HG02642 (cell line): ENCODE data around the gene ANXA2R.
"Not testable (repeated sequence)": the region's sequence is repeated elsewhere in the genome, so short reads cannot be mapped to it uniquely, and the experiment has no call there.

Source experiments
- ATAC-seq: cut with Tn5 transposase; IDR thresholded peaks from one replicate; pipeline ENCODE4 v1.9.1; 2021; ENCODE audit warnings: mild to moderate bottlenecking; ENCODE audit not compliant: unreplicated experiment, poor library complexity

The ANXA2R gene, protein sequence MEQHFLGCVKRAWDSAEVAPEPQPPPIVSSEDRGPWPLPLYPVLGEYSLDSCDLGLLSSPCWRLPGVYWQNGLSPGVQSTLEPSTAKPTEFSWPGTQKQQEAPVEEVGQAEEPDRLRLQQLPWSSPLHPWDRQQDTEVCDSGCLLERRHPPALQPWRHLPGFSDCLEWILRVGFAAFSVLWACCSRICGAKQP

DNA sequence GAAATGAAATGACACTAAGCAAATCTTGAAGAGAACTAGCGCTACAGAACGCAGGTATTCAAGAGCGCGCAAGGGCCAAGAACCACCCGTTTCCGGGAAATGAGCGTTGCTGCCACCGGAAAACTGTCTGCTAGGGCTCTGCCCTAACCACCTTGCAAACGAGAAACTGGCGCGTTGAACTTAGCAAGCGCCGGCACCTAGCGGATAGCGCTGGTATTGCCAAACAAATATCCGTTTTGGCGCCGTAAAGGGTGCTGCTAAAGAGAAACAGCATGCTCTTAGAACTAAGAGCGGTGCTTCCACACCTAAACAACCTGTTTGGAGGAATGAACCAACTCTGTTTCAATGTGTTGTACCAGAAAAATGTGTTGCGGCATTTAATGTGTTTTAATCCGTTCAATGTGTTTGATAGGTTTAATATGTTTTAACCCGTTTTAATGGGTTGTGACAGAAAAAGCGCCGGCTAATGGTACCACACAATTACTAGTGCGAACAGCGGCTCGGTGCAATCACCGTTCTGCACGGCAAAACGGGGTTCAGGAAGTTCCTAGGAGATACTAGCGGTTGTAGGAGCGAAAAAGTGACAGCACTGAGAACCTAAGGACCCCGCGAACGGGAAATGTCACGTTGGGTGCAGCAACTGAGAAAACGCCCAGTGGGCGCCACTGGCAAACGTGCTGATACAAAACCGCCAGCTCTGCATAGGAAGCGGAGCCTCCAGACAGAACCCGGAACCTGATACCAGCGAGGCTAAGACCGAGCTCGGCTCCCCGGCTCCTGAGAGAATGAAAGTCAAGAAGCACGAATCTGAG lies at the start of gene ANXA2R:
TSS of gene ANXA2R (minus strand) at position 33 of the 812 bp plus-strand sequence. CDS start 273 bp downstream, outside the sequence.
- peak; percentile 51 for ATAC-seq

DNA sequence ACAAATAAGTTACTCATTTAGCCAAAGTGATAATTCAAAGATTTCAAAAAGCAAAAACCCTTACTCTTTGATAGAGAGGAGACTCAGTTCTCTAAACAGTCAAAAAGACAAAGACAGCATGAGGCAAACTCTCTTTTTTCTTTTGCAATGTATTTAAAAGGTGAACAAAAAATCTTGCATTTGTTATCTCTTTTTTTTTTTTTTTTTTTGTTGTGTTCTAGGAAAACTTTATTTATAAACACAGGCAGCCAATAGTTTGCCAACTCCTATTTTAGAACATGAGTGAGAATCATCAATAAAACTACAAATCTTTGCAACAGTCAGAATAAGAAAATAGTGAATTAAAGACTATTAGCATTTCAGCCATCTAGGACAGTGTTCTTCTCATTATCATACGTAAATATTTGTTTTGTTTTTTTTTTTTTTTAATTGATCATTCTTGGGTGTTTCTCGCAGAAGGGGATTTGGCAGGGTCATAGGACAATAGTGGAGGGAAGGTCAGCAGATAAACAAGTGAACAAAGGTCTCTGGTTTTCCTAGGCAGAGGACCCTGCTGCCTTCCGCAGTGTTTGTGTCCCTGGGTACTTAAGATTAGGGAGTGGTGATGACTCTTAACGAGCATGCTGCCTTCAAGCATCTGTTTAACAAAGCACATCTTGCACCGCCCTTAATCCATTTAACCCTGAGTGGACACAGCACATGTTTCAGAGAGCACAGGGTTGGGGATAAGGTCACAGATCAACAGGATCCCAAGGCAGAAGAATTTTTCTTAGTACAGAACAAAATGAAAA lies 46.2 kb upstream of the ANXA2R start:
- not testable (repeated sequence) for ATAC-seq

DNA sequence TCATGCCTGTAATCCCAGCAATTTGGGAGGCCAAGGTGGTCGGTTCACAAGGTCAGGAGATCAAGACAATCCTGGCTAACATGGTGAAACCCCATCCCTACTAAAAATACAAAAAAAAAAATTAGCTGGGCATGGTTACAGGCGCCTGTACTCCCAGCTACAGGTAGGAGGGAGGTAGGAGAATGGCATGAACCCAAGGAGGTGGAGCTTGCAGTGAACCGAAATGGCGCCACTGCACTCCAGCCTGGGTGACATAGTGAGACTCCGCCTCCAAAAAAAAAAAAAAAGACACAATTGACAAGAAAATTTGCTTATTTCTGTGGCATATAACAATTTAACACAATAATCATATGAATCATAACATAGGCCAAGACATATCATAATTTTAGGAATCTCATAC lies 45.3 kb upstream of the ANXA2R start:
- ATAC-seq = no peak

DNA sequence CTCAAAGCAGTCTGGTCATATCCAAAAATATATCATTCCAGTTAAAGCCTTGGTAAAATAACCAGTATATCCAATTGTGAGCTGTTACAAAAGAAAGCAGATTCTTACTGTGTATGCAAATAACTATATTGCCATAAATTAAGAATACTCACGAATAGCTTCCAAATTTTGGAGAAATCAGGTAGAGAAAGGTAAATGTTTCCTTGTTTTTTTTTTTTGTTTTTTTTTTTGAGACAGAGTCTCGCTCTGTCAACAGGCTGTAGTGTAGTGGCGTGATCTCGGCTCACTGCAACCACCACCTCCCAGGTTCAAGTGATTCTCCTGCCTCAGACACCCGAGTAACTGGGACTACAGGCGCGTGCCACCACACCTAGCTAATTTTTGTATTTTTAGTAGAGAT lies 44.3 kb upstream of the ANXA2R start:
- not testable (repeated sequence) for ATAC-seq

DNA sequence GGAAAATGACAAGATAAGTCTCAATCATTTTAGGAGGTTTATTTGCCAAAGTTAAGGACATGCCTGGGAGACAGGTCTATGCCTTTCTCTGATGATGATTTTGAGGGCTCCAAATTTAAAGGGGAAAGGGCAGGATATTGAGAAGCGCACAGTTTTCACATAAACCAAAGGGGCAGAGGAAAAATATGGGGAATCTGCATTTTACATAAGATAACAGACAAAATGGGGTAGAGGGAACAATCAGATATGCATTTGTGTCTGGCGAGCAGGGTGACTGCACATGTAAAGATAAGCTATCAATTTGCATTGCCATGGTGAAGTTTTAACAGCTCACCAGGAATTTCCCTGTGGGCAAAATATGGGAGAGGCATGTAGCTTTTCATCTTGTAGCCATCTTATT lies 41.2 kb upstream of the ANXA2R start:
- not testable (repeated sequence) for ATAC-seq

DNA sequence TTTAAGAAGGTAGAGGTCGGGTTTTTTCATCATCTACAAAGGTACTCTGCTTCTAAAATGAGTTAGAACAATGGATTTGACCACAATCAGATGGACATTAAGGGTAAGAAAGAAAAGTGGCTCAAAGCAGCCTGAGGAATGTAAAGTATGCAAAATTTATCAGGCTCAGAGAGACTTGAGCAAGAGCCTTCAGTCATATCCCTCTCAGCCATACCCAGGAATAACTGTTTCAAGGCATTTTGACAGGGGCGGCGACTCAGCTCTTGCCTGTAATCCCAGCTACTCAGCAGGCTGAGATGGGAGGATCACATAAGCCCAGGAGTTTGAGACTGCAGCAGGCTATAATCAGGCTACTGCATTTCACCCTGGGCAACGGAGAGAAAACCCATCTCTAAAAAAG lies 38.8 kb upstream of the ANXA2R start:
- no peak for ATAC-seq

DNA sequence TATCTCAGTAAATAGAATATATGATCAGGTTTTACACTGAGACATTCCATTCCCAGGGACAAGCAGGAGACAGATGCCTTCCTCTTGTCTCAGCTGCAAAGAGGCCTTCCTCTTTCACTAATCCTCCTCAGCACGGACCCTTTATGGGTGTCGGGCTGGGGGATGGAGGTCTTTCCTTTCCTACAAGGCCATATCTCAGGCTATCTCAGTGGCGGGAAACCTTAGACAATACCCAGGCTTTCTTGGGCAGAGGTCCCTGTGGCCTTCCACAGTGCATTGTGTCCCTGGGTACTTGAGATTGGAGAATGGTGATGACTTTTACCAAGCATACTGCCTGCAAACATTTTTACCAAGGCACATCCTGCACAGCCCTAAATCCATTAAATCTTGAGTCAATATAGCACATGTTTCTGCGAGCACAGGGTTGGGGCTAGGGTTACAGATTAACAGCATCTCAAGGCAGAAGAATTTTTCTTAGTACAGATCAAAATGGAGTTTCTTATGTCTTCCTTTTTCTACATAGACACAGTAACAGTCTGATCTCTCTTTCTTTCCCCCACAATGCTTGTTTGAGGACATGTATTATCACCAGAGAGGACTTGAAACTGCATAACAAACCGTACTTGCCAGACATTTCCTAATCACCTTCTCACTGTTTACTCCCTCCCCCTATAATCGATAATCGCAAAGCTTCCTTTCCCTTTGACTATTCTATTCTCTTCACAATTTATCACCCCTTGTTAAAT lies 37.5 kb upstream of the ANXA2R start:
- ATAC-seq = not testable (repeated sequence)

DNA sequence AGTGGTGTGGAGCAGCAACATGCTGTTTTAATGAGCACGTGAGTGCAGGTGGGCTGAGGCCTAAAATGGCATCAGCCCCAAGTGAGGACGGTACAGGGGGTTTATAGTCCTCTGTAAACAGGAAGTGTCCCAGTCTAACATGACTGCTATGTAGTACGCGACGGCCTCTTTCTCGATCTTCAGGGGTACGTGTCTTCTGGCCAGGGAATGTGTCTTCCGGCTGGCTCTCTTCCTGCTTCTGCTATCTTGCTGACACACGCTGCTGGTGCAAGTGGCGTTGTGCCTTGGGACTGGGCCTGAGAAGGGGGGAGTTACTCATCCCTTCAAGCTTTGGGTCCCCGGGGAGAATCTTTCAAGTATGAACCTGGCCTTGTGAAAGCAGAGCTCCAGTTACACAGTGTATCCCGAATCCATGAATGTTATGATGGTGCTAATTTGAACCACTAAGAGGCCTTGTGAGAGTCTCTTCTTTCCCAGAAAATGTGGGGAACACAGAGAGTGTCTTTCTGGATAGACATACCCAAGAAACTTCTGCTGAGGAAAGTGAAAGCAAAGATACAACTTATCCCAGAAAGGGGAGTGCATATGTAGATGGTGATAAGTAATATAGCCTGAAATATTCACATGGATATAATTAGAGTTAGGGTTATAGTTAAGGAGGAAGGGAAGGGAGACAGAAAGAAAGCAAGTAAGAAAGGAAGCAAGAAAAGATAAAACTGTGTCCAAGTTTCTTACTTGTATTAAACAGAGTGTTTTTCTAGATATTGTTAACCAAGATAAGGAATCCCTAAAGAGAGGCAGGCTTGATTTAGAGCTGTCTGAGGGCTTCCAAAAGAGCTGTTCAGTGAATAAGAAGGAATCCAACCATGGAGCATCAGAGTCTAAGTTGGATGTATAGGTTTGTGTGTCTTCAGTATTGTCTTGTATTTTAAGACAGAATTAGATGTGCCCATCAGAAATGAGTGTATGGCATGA lies 35.5 kb upstream of the ANXA2R start:
- no peak for ATAC-seq

DNA sequence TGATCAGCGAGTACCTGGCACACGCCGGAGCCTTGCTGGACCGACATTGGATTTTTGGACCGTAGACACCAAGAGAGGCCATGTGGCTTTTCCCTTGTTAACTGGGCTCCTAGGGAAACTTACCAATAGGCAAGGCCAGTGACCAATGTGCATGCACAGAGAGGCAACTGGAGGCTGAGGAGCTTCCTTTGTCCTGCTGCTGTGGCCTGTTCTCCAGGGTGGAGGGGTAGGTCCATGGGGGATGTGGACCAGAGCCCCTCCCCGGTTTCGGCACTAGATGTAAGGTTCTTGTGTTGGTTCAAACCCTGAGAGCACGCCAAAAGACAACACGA lies 34.8 kb upstream of the ANXA2R start:
- no peak for ATAC-seq

DNA sequence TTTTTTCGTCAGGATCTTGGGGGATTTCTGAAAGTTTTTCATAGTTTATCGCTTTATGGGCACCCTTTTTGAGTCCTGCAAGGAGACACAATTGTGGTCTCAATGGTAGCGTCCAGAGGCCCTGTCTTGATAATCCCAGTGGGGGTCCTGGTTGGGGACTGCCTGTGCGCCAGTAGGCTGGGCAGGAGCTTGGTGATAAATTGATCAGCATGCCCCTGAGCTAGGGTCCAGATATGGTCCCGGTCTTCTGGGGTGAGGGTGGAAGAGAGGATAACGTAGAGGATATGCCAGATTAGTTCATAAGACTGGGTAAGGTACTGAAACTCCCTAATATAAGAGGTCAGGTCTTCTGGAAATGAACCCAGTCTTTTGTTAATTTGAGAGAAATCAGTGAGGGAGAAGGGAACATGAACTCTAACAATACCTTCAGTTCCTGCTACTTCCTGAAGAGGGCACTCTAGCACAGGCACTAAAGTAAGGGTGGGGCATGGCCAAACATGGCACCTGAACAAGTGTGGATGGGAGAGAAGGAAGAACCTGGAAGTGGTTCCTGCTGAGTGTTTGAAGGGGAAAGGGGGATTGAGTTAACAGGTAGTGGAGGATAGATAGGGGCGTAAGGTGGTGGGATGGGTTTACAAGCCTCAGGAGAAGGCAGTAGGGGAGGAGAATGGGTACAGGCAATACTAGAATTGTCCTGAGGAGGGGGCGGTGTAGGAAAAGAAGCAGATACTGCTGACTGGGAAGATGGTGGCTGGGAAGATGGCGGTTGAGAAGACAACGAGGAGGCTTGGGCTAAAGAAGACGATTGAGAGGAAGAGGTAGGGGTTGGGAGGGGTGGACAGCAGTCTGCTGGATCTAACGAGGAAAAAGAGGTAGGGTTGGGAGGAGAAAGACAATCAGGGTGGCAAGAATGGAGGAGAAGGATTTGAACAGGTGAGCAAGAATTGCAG lies 33.8 kb upstream of the ANXA2R start:
- ATAC-seq = no peak

DNA sequence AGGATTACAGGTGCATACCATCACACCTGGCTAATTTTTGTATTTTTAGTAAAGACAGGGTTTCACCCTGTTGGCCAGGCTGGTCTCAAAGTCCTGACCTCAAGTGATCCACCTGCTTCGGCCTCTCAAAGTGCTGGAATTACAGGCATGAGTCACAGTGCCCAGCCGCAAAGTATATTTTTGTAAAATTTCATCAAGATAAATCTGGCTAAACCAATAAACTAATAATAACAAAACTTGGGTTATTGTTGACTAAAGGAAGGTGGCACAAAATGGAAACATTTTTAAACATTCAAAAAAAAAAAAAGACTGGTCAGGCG lies 29.2 kb upstream of the ANXA2R start:
- ATAC-seq = not testable (repeated sequence)

DNA sequence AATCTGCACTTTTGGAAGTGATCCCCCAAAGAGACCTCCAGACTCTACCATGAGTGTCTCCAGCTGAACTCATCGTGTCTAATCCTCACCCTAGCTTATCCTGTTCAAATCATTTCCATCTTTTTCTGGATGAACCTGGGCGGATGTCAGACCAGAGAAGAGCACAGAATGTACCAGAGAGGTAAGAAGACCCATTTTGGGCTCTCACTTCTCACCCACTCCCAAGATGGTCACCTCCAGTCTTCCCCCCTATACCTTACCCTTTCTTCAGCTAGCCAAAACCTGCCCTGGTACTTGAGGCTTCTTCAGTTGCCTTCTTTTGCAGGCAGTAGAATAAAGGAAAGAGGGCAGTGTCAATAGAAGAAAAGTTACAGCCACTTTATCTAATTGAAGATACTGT lies 27.9 kb upstream of the ANXA2R start:
- ATAC-seq = no peak

DNA sequence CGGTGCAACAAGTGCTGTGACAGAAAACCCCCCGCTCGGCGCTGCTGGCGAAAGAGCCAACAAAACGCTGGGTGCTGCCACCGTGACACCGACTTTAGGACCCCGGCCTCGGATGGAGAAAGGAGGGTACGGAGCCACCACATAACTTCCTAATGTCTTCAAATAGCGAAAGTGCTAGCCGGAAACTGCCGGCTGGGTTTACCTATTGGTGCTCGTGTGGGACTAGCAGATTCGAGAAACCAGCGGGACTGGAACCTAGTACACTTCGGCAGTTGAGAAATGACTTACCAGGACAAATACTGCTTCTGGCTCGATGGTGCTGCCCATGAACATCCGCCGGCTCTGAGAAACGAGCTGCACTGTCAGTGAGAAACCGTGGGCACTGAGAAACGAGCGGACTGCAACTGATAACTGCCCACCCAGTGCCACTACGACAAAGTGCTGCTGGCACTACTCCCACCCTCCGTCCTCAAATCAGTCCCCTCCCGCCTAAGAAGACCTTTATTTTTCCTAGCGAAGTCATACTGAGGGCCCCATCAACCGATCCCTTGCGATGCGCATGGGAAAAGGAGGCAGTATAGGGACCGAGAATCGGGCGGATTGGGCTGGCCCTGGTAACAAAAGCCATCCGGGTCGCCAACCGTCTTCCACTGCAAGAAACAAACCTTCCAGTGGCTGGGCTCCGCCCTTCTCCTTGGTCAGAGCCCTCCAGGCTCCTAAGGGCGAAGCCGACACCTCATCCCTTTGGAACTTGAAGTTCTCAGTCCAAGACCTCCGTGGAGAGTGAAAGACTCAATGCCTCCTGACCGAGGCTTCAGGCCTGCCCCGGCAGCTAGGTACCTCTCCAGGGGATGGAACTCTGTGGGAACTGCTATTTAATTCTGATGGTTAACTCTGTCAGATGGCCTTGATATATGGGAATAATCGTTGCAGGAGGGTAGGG lies 27.0 kb upstream of the ANXA2R start:
- peak; percentile 48 for ATAC-seq

DNA sequence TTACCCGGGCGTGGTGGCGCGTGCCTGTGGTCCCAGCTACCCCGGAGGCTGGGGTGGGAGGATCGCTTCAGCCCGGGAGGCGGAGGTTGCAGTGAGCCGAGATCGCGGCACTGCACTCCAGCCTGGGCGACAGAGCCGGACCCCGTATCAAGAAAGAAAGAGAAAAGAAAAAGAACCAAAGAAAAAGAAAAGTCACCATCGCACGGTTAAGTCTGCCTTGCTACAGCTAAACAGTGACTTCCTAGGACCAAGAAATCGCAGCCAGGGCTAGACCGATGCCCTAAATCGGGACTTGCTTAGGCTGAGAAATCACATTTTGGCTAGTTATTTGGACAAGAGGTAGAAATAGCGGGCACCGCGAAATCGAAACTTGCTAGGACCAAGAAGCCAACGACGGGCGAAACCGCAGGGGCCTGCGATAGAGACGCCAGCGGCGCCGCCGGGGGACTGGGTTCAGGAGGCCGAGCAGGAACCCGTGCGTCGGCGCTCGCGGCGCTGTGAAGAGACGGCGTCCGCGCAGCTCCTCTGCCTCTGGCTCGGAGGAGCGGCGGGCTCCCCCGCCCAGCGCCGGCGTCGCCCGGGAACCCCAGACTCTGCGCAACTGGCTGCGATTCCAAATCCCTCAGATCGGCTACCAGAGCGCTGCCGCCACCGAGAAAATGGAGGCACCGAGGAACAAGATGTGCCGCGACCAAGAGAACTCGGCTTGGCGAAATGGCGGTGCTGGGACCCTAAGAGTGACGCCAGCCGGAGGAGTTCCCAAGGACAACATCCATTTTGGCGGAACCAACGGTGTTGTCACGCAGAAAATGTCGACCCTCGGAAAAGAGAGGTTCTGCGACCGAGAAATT lies 26.1 kb upstream of the ANXA2R start:
- peak; percentile 38 for ATAC-seq

DNA sequence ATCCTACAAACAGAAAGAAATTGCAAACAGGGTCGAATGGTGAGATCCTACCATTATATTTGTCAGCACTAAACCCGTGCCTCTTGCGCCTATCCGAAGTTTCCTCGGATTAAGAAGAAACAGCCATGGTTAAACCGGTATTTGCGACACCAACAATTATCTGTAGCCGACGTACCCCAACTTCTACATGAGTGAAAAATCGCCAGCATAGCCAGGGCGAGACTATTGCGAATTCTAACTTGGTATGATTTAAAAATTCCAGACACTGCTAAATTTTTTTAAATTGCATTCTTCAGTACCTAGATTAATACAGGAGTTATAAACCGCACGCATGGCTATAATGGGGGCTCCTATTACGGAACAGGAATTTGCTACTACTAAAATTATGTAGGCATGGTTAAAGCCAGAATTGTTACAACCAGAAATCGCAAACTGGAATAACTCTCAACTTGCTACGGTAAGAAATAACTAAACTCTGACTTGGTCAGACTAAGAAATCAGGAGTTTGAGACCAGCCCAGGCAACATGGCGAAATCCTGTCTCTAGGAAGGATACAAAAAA lies 25.3 kb upstream of the ANXA2R start:
- ATAC-seq = no peak

DNA sequence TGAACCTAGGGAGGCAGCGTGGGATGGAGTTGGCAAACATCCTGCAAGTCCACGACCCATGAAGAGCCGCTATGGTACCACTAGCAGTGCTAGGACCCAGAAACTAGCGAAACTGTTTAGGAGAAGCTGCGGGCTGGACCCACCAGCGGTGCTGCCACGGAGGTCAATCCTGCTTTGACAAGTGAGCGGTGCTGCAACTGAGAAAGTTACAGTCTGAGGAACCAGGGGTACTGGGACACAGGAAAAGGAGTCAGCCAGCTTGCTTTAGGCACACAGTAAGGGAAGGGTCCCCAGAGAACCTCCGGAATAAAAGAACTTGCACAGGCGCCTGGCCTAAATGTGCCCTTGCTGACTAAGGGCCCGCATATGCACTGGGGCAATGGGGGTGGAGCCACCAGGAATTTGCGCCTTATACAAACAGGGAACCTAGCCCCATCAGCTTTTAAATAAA lies 23.6 kb upstream of the ANXA2R start:
- no peak for ATAC-seq
